Effector memory CD8-positive, alpha-beta T cell (primary cell): ENCODE data around the gene CTNND2.

Experiments used
- ATAC-seq: fragments of 150-1000 bp; cut with Tn5 transposase; replicated peaks from 2 replicates; pipeline ENCODE4 v1.10.0; 2021; ENCODE audit warnings: mild to moderate bottlenecking, moderate library complexity
- DNase-seq, 3 experiments: peaks; one replicate each; pipeline ENCODE4 v3.0.0; 2021
- H3K27ac Mint-ChIP-seq, 2 donors: one replicate each; pipeline ENCODE4 v1.8.0; 2022; ENCODE audit warnings: mild to moderate bottlenecking in 2 of 2, mixed read lengths in 2 of 2, moderate library complexity in 2 of 2
- H3K27me3 Mint-ChIP-seq, 2 donors: one replicate each; pipeline ENCODE4 v1.8.0; 2022; ENCODE audit warnings: mixed read lengths in 2 of 2
- H3K36me3 Mint-ChIP-seq: one replicate; pipeline ENCODE4 v1.8.0; 2022; ENCODE audit warnings: mild to moderate bottlenecking, moderate library complexity, mixed read lengths; ENCODE audit not compliant: insufficient read depth
- H3K4me1 Mint-ChIP-seq, 2 donors: one replicate each; pipeline ENCODE4 v1.8.0; 2022; ENCODE audit warnings: low read depth in 2 of 2, mixed read lengths in 2 of 2
- H3K4me3 Mint-ChIP-seq, 2 donors: one replicate each; pipeline ENCODE4 v1.8.0; 2022; ENCODE audit warnings: mild to moderate bottlenecking in 2 of 2, mixed read lengths in 2 of 2, moderate library complexity in 2 of 2
- H3K9me3 Mint-ChIP-seq, 2 donors: one replicate each; pipeline ENCODE4 v1.8.0; 2022; ENCODE audit warnings: mixed read lengths in 2 of 2

CTNND2 gene

GRCh38 chr5:11143456-11144267 lies 760.6 kb downstream of the CTNND2 start:
- Mint-ChIP-seq H3K36me3 (no peaks in the 10 kb centered on the region), H3K27me3 (peaks cover 4 to 14% of the 10 kb centered on the region in 2 donors), H3K9me3 (peaks cover 0 to 4% of the 10 kb centered on the region in 2 donors), H3K4me1 (peaks cover 0 to 1% of the 10 kb centered on the region in 2 donors), H3K4me3 (no peak overlapping the region), H3K27ac (no peak overlapping the region)
- DNase-seq, result no peak
- ATAC-seq, result no peak

- DNase-seq, result no peak
- Mint-ChIP-seq H3K27me3 (peaks cover 4 to 5% of the 10 kb centered on the region in 2 donors), H3K4me3 (no peak overlapping the region), H3K27ac (no peak overlapping the region), H3K36me3 (no peaks in the 10 kb centered on the region), H3K9me3 (no peaks in the 10 kb centered on the region), H3K4me1 (no peaks in the 10 kb centered on the region)
- no peak for ATAC-seq
Observed at GRCh38 chr5:11139217-11139865, 764.9 kb downstream of the CTNND2 start.

- Mint-ChIP-seq H3K4me1 (no peaks in the 10 kb centered on the region), H3K4me3 (no peak overlapping the region), H3K9me3 (peaks cover 0 to 3% of the 10 kb centered on the region in 2 donors), H3K27ac (no peak overlapping the region), H3K36me3 (no peaks in the 10 kb centered on the region), H3K27me3 (peaks cover 0 to 17% of the 10 kb centered on the region in 2 donors)
- ATAC-seq, result no peak
- DNase-seq, result no peak
Observed at GRCh38 chr5:11130131-11130530, 774.1 kb downstream of the CTNND2 start.

GRCh38 chr5:11128021-11128420 lies 776.2 kb downstream of the CTNND2 start:
- no peak for ATAC-seq
- H3K36me3 Mint-ChIP-seq, result no peaks in the 10 kb centered on the region

GRCh38 chr5:11126844-11127243 lies 777.4 kb downstream of the CTNND2 start:
- Mint-ChIP-seq H3K4me3 (no peak overlapping the region), H3K4me1 (peaks cover 0 to 1% of the 10 kb centered on the region in 2 donors), H3K27me3 (peaks cover 0 to 9% of the 10 kb centered on the region in 2 donors), H3K36me3 (no peaks in the 10 kb centered on the region), H3K27ac (no peak overlapping the region), H3K9me3 (peaks cover 0 to 4% of the 10 kb centered on the region in 2 donors)
- no peak for DNase-seq
- ATAC-seq, result no peak

More at GRCh38 chr5:11128021-11128420, 776.2 kb downstream of the CTNND2 start:
- no peak overlapping the region for H3K4me3 Mint-ChIP-seq
- H3K27me3 Mint-ChIP-seq, result peaks cover 0 to 9% of the 10 kb centered on the region in 2 donors
- H3K4me1 Mint-ChIP-seq, result no peaks in the 10 kb centered on the region
- no peak overlapping the region for H3K27ac Mint-ChIP-seq
- DNase-seq, result no peak
- H3K9me3 Mint-ChIP-seq, result no peaks in the 10 kb centered on the region

GRCh38 chr5:11121885-11122284 lies 782.4 kb downstream of the CTNND2 start:
- Mint-ChIP-seq H3K4me1 (peaks cover 0 to 13% of the 10 kb centered on the region in 2 donors), H3K4me3 (no peak overlapping the region), H3K9me3 (peaks cover 0 to 4% of the 10 kb centered on the region in 2 donors), H3K27me3 (no peaks in the 10 kb centered on the region), H3K27ac (no peak overlapping the region), H3K36me3 (no peaks in the 10 kb centered on the region)
- ATAC-seq, result no peak
- DNase-seq, result no peak

- DNase-seq, result no peak
- Mint-ChIP-seq H3K27ac (no peak overlapping the region), H3K9me3 (peaks cover 0 to 2% of the 10 kb centered on the region in 2 donors), H3K27me3 (peaks cover 0 to 6% of the 10 kb centered on the region in 2 donors), H3K4me1 (no peaks in the 10 kb centered on the region), H3K4me3 (no peak overlapping the region), H3K36me3 (no peaks in the 10 kb centered on the region)
- no peak for ATAC-seq
Observed at GRCh38 chr5:11110128-11110527, 794.1 kb downstream of the CTNND2 start.

- H3K4me1 Mint-ChIP-seq, result no peaks in the 10 kb centered on the region
- DNase-seq (no peak), ATAC-seq (no peak)
- H3K27ac Mint-ChIP-seq, result no peak overlapping the region
- H3K27me3 Mint-ChIP-seq, result peaks cover 0 to 9% of the 10 kb centered on the region in 2 donors
- H3K4me3 Mint-ChIP-seq, result no peak overlapping the region
- H3K36me3 Mint-ChIP-seq, result no peaks in the 10 kb centered on the region
- H3K9me3 Mint-ChIP-seq, result no peaks in the 10 kb centered on the region
Observed at GRCh38 chr5:11105696-11106095, 798.5 kb downstream of the CTNND2 start.

- Mint-ChIP-seq H3K9me3 (no peaks in the 10 kb centered on the region), H3K27ac (no peak overlapping the region), H3K27me3 (peaks cover 0 to 9% of the 10 kb centered on the region in 2 donors), H3K36me3 (no peaks in the 10 kb centered on the region), H3K4me1 (no peaks in the 10 kb centered on the region), H3K4me3 (no peak overlapping the region)
- ATAC-seq, result no peak
- DNase-seq, result no peak
Observed at GRCh38 chr5:11104651-11105112, 799.6 kb downstream of the CTNND2 start.

- DNase-seq (no peak), ATAC-seq (no peak)
- Mint-ChIP-seq H3K36me3 (no peaks in the 10 kb centered on the region), H3K27ac (no peak overlapping the region), H3K4me3 (no peak overlapping the region), H3K9me3 (no peaks in the 10 kb centered on the region), H3K27me3 (peaks cover 0 to 9% of the 10 kb centered on the region in 2 donors), H3K4me1 (no peaks in the 10 kb centered on the region)
Observed at GRCh38 chr5:11104210-11104609, 800.0 kb downstream of the CTNND2 start.

- H3K4me1 Mint-ChIP-seq, result peaks cover 0 to 1% of the 10 kb centered on the region in 2 donors
- H3K9me3 Mint-ChIP-seq, result peaks cover 4 to 6% of the 10 kb centered on the region in 2 donors
- no peak overlapping the region for H3K4me3 Mint-ChIP-seq
- DNase-seq (no peak), ATAC-seq (no peak)
- peaks cover 10 to 11% of the 10 kb centered on the region in 2 donors for H3K27me3 Mint-ChIP-seq
- peak overlapping the region in 1 of 2 donors; percentile 54 for H3K27ac Mint-ChIP-seq
- H3K36me3 Mint-ChIP-seq, result no peaks in the 10 kb centered on the region
Observed at GRCh38 chr5:11084111-11084510, 820.1 kb downstream of the CTNND2 start.

- Mint-ChIP-seq H3K27ac (no peak overlapping the region), H3K36me3 (no peaks in the 10 kb centered on the region), H3K4me3 (no peak overlapping the region), H3K4me1 (peaks cover 0 to 1% of the 10 kb centered on the region in 2 donors), H3K27me3 (peaks cover 12 to 17% of the 10 kb centered on the region in 2 donors), H3K9me3 (peaks cover 4 to 6% of the 10 kb centered on the region in 2 donors)
- ATAC-seq (no peak), DNase-seq (no peak)
Observed at GRCh38 chr5:11082404-11082945, 821.8 kb downstream of the CTNND2 start.

- Mint-ChIP-seq H3K36me3 (no peaks in the 10 kb centered on the region), H3K4me1 (no peaks in the 10 kb centered on the region), H3K27ac (no peak overlapping the region), H3K4me3 (no peak overlapping the region), H3K9me3 (peaks cover 0 to 2% of the 10 kb centered on the region in 2 donors), H3K27me3 (peaks cover 5 to 11% of the 10 kb centered on the region in 2 donors)
- ATAC-seq, result no peak
- DNase-seq, result no peak
Observed at GRCh38 chr5:11076945-11077613, 827.2 kb downstream of the CTNND2 start.
